GM23338 (cell line): ENCODE measurements around the gene PLEKHD1. TPM values are rescaled to one million over a fixed set of nuclear protein-coding genes. Genes with fewer than 3 reads are reported as not detected.

Experiments used
- ATAC-seq: fragments of 200-7000 bp; cut with Tn5 transposase; 3 replicates; pipeline ENCODE4 v1.9.1; 2020
- DNase-seq: peaks from one replicate; pipeline ENCODE4 v3.0.0-alpha.2; 2015; ENCODE audit warnings: low spot score
- H2AFZ ChIP-seq: fragments of 200-600 bp; sonication (generic); 2 replicates; pipeline ENCODE4 v1.8.0; 2016; ENCODE audit warnings: antibody characterized with exemption, mild to moderate bottlenecking, moderate library complexity
- H3F3A ChIP-seq: fragments of 200-600 bp; sonication (generic); replicated peaks from 2 replicates; pipeline ENCODE4 v1.8.0; 2017; ENCODE audit warnings: antibody characterized with exemption, mixed run types, low read depth
- H3K27ac ChIP-seq: fragments of 200-600 bp; sonication (generic); 2 replicates; pipeline ENCODE4 v1.6.1; 2016; ENCODE audit warnings: low read depth
- H3K27me3 ChIP-seq: fragments of 200-600 bp; sonication (generic); 2 replicates; pipeline ENCODE4 v1.8.0; 2016; ENCODE audit warnings: mild to moderate bottlenecking, mixed run types, moderate library complexity; ENCODE audit not compliant: insufficient read depth
- H3K36me3 ChIP-seq: fragments of 200-600 bp; sonication (generic); 2 replicates; pipeline ENCODE4 v1.8.0; 2016; ENCODE audit warnings: mild to moderate bottlenecking; ENCODE audit not compliant: insufficient read depth
- H3K4me1 ChIP-seq: fragments of 200-600 bp; sonication (generic); 2 replicates; pipeline ENCODE4 v1.8.0; 2016; ENCODE audit warnings: mild to moderate bottlenecking, moderate library complexity; ENCODE audit not compliant: insufficient read depth
- H3K4me2 ChIP-seq: fragments of 200-600 bp; sonication (generic); 2 replicates; pipeline ENCODE4 v1.7.1; 2017; ENCODE audit warnings: mixed run types
- H3K4me3 ChIP-seq: fragments of 200-600 bp; sonication (generic); 2 replicates; pipeline ENCODE4 v1.6.1; 2016; ENCODE audit warnings: mixed run types
- H3K79me2 ChIP-seq: fragments of 200-600 bp; sonication (generic); replicated peaks from 2 replicates; pipeline ENCODE4 v1.8.0; 2017; ENCODE audit warnings: mild to moderate bottlenecking; ENCODE audit not compliant: insufficient read depth
- H3K9me2 ChIP-seq: fragments of 200-600 bp; sonication (generic); 2 replicates; pipeline ENCODE4 v1.8.0; 2017; ENCODE audit not compliant: insufficient read depth
- H4K20me1 ChIP-seq: fragments of 200-600 bp; sonication (generic); replicated peaks from 2 replicates; pipeline ENCODE4 v1.8.0; 2017; ENCODE audit warnings: mild to moderate bottlenecking; ENCODE audit not compliant: insufficient read depth
- H3K27ac Mint-ChIP-seq: 2 replicates; pipeline ENCODE4 v1.8.0; 2020; ENCODE audit warnings: inconsistent platforms, mild to moderate bottlenecking, moderate library complexity, mixed read lengths
- H3K27me3 Mint-ChIP-seq: 3 replicates; pipeline ENCODE4 v1.8.0; 2022; ENCODE audit warnings: low read depth, mild to moderate bottlenecking, moderate library complexity, mixed read lengths, inconsistent platforms; ENCODE audit not compliant: insufficient read depth, poor library complexity
- H3K36me3 Mint-ChIP-seq: 3 replicates; pipeline ENCODE4 v1.8.0; 2021; ENCODE audit warnings: low read depth, mild to moderate bottlenecking, inconsistent platforms, moderate library complexity, mixed read lengths
- H3K4me1 Mint-ChIP-seq: 3 replicates; pipeline ENCODE4 v1.8.0; 2020; ENCODE audit warnings: mild to moderate bottlenecking, inconsistent platforms, mixed read lengths
- H3K4me3 Mint-ChIP-seq: 3 replicates; pipeline ENCODE4 v1.8.0; 2021; ENCODE audit warnings: moderate library complexity, mild to moderate bottlenecking, inconsistent platforms, mixed read lengths
- H3K9me3 Mint-ChIP-seq: 3 replicates; pipeline ENCODE4 v1.8.0; 2020; ENCODE audit warnings: moderate library complexity, mild to moderate bottlenecking, inconsistent platforms, mixed read lengths
- ETS1 ChIP-seq: IDR thresholded peaks from 2 replicates; pipeline ENCODE4 v1.6.1; 2016; ENCODE audit warnings: antibody characterized with exemption
- JUNB ChIP-seq: IDR thresholded peaks from one replicate; pipeline ENCODE4 v1.6.1; 2016; ENCODE audit warnings: antibody characterized with exemption; ENCODE audit not compliant: unreplicated experiment
- NANOG ChIP-seq: IDR thresholded peaks from 2 replicates; pipeline ENCODE4 v1.6.1; 2016; ENCODE audit warnings: antibody characterized with exemption, borderline replicate concordance
- STAT1 ChIP-seq: IDR thresholded peaks from one replicate; pipeline ENCODE4 v1.6.1; 2016; ENCODE audit warnings: antibody characterized with exemption; ENCODE audit not compliant: unreplicated experiment
- ZNF462 ChIP-seq: fragments of 250-450 bp; sonication (Bioruptor Pico); IDR thresholded peaks from 2 replicates; pipeline ENCODE4 v1.5.0; 2020; ENCODE audit warnings: mild to moderate bottlenecking, moderate library complexity
- polyA plus RNA-seq: library from polyadenylated mRNA; unstranded; fragments of >200 nt; fragmentation: Nextera tagmentation; extraction: Ambion mirVana; gene quantifications from 2 replicates; pipeline ENCODE4 v1.2.1, GENCODE V29; 2016
- total RNA-seq: library from RNA; depleted of rRNA; stranded (reverse); fragments of >200 nt; shearing (Covaris generic); gene quantifications from 2 replicates; pipeline ENCODE4 v1.2.3, GENCODE V29; 2014

PLEKHD1 gene
- total and polyA plus RNA-seq, 2 experiments from 2014 or later = 0.19 to 0.28 TPM

- H3K4me2 ChIP-seq = no peak overlapping the region
- DNase-seq (no peak), ATAC-seq (no peak)
- H3K4me3 Mint-ChIP-seq = no peak overlapping the region
- no peak overlapping the region for H2AFZ ChIP-seq
- H3K9me2 ChIP-seq = no peaks in the 10 kb centered on the region
- peaks cover 7% of the 10 kb centered on the region for H3K27me3 Mint-ChIP-seq
- H3K4me1 ChIP-seq = no peaks in the 10 kb centered on the region; the same call in 1 of the 2 replicates
- H3K27ac ChIP-seq = no peak overlapping the region
- no peaks in the 10 kb centered on the region for H3K36me3 ChIP-seq
- H3K9me3 Mint-ChIP-seq = no peaks in the 10 kb centered on the region
- H3F3A ChIP-seq = no peaks in the 10 kb centered on the region
- H4K20me1 ChIP-seq = no peaks in the 10 kb centered on the region
- peaks cover 8% of the 10 kb centered on the region; the same call in 2 of the 3 replicates for H3K4me1 Mint-ChIP-seq
- H3K4me3 ChIP-seq = no peak overlapping the region
- H3K36me3 Mint-ChIP-seq = no peaks in the 10 kb centered on the region
- no peak for TF ChIP-seq STAT1
- no peak for TF ChIP-seq JUNB
- TF ChIP-seq ETS1 = no peak
- TF ChIP-seq NANOG = no peak
- no peak for TF ChIP-seq ZNF462 (CRISPR knock-in tag)
- H3K27ac Mint-ChIP-seq = no peak overlapping the region
- no peaks in the 10 kb centered on the region for H3K79me2 ChIP-seq
- 0 out of 2 replicates have a peak, but pooled peaks cover 4% of the 10 kb centered on the region for H3K27me3 ChIP-seq
These were observed 21.7 kb downstream of the PLEKHD1 start for GRCh38 chr14:69506241-69506595.
